ENCODE measurements around the gene RAB22A.
"Not testable (repeated sequence)": the region's sequence is repeated elsewhere in the genome, so short reads cannot be mapped to it uniquely, and the experiment has no call there.

RAB22A gene

GRCh38 chr20:58342104-58342945, 32.8 kb downstream of the RAB22A start:
- no peak for DNase-seq

DNA sequence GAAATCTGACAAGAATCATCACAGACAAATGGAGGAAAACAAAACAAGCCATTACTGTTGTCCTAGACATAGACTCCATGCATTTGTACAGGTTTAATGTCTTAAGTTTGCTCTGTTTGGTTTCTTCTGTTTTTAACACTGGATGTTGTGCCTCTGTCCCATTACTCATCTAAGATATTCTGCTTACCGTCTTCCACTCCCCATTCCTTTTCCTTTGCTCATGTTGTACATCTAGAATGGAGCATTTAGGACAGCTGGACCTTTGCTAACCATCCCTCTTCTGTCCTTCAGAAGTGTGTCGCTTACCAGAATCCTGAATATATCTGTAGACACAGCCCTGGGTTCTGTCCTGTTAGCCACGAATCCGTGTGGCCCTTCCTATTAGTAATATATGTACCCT, 35.2 kb downstream of the RAB22A start:
- DNase-seq, result no peak

GRCh38 chr20:58349570-58349969, 40.1 kb downstream of the RAB22A start:
- no peak for DNase-seq

- DNase-seq, result no peak
Measured at GRCh38 chr20:58352468-58352867, 43.0 kb downstream of the RAB22A start.

GRCh38 chr20:58359441-58359840, 49.9 kb downstream of the RAB22A start:
- DNase-seq, result no peak

GRCh38 chr20:58360936-58361335, 51.4 kb downstream of the RAB22A start:
- no peak for DNase-seq

GRCh38 chr20:58361481-58362205, 52.1 kb downstream of the RAB22A start:
- DNase-seq, result no peak

- DNase-seq, result no peak
Measured at GRCh38 chr20:58362206-58362516, 52.6 kb downstream of the RAB22A start.

GRCh38 chr20:58362970-58363369, 53.5 kb downstream of the RAB22A start:
- DNase-seq, result no peak

- DNase-seq, result no peak
Measured at GRCh38 chr20:58366866-58367265, 57.4 kb downstream of the RAB22A start.

DNA sequence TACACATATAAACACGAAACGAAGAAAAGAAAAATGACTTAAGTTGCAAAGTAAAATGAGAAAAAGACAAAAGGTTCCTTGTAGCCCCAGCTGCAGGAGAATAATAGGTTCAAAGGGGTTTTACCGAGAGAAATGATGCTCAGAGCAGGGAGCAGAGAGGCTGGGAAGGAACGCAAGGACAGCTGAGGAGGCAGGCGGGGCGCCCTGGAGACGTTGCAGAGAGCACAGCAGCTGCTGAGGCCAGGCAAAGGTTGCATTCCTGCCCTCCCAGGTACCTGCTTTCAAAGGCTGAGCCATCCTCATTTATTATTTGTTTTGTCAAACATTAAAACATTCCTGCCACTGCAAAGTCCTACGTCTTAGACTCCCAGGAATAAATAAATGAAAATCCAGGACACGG, 63.3 kb downstream of the RAB22A start:
- DNase-seq, result no peak

DNA sequence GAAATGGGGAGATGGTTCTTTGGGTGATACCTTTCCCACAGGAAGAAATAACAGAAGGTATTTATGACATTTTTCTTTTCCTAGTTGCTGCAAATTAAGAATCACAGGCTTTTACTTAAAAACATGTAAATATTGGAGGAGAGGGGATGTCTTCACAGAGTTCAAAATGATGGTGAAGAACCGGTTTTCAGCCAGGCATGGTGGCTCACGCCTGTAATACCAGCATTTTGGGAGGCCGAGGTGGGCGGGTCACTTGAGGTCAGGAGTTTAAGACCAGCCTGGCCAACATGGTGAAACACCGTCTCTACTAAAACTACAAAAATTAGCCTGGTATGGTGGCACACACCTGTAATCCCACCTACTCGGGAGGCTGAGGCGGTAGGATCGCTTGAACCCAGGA, 63.8 kb downstream of the RAB22A start:
- DNase-seq, result not testable (repeated sequence)

- no peak for DNase-seq
Measured at GRCh38 chr20:58374027-58374850, 64.7 kb downstream of the RAB22A start.

GRCh38 chr20:58374906-58375758, 65.6 kb downstream of the RAB22A start:
- no peak for DNase-seq

DNA sequence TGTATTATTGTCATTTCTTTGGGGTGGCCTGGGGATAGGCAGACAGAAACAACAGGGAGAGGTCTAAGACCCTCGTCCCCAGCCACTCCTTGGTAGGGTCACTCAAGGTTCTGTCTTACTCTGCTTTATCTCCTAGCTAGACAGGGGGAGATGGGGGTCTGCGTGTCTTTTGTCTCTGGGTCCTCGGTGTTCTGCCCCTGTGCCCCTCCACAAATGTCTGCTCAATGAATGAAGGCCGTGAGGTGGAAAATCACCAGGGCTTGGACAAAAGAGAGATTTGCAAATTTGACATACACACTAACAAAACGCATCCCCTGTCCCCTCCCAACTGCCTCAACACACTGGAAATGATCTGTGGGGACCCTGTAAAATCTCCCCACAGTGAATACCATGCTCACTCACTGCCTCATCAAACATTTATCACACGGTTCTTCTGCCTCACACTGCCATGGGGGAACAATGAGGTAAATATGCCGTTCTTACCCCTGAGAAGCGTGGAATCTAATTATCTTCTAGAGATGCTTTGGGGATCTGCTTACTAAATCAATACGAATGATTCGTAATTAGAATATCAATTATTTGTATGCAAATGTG, 66.3 kb downstream of the RAB22A start:
- no peak for DNase-seq

- no peak for DNase-seq
Measured at GRCh38 chr20:58377017-58377416, 67.5 kb downstream of the RAB22A start.

- no peak for DNase-seq
Measured at GRCh38 chr20:58377766-58378401, 68.4 kb downstream of the RAB22A start.

DNA sequence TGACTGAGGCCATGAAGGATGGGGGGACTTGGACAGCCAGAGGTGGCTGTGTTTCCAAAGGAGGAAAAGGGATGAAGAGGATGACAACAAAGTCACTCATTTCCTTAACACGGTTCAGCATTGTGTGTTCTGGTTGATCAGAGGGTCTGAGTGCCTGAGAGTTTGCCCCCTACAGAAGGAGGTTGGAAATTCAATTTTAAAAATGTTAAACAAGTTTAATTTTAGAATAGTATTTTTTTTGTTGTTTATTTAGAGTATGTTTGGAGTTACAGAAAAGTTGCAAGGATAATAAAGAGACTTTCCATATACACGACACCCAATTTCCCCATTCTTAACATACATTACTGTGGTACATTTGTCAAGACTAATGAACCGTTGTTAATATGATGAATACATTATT, 69.2 kb downstream of the RAB22A start:
- DNase-seq, result no peak

DNA sequence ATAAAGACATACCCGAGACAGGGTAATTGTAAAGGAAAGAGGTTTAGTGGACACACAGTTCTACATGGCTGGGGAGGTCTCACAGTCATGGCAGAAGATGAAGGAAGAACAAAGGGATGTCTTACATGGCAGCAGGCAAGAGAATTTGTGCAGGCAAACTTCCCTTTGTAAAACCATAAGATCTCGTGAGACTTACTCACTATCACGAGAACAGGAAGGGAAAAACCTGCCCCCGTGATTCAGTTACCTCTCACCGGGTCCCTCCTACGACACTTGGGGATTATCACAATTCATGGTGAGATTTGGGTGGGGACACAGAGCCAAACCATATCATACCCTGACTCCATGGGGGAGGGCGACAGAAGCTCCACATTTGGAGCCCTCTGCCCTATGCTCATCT, 72.1 kb downstream of the RAB22A start:
- DNase-seq, result no peak

- no peak for DNase-seq
Measured at GRCh38 chr20:58382096-58382495, 72.6 kb downstream of the RAB22A start.

GRCh38 chr20:58384821-58385220, 75.3 kb downstream of the RAB22A start:
- no peak for DNase-seq

Measured in right kidney (tissue), 1 donor.